ENCODE measurements around the gene OOEP.

GRCh38 chr6:73348550-73349204 lies 21.0 kb downstream of the OOEP start:
- TF ChIP-seq CTCF (IDR thresholded peaks at IDR 0.05; ENCODE audit: borderline replicate concordance, extremely low read depth, low read length, poor library complexity, severe bottlenecking) (no peak), EZH2 (IDR thresholded peaks at IDR 0.05; ENCODE audit: borderline replicate concordance, low read depth, low read length, severe bottlenecking) (no peak)

All from DND-41 (cell line).